Astrocyte of the cerebellum (primary cell): ENCODE results near the gene TGIF1.
"Not testable (repeated sequence)": the region's sequence is repeated elsewhere in the genome, so short reads cannot be mapped to it uniquely, and the experiment has no call there.

ENCODE experiments used
- DNase-seq: peaks from one replicate; pipeline ENCODE4 v3.0.0-alpha.2; 2011; ENCODE audit warnings: low read depth
- H3K4me3 ChIP-seq: 2 replicates; pipeline ENCODE4 v1.5.1; 2011; ENCODE audit warnings: mild to moderate bottlenecking, low read depth, low read length, moderate library complexity
- CTCF ChIP-seq: IDR thresholded peaks from 2 replicates; pipeline ENCODE4 v1.5.1; 2012; ENCODE audit warnings: low read length, low read depth, moderate library complexity, mild to moderate bottlenecking; ENCODE audit errors: missing control alignments
- in situ Hi-C: cut with HindIII; loops from 2 replicates; pipeline ENCODE4 v1.10.0; 2017; ENCODE audit warnings: low sequenced_read_pairs

The TGIF1 gene

DNA sequence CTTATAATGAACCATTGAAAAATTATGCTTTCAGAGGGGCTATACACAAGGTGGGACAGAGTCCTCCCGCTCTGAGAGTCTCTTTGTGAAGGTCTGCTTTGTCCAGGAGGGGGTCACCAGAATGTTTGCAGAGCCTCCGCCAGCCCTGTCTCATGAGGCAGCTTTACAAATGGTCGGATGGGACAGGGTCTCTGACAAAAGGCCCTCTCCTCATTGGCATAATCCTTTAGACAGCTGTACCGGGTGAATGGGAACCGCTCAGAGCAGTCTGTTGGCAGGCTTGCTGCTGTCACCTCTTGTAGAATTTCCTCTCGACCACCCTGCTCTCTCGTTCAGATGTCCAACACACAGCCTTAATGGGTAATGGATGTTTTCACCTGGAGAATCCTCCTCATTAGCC lies 40.2 kb upstream of the TGIF1 start:
- TF ChIP-seq CTCF, result no peak
- in situ Hi-C loops, result no loop called here
- DNase-seq, result no peak
- no peak overlapping the region for H3K4me3 ChIP-seq

DNA sequence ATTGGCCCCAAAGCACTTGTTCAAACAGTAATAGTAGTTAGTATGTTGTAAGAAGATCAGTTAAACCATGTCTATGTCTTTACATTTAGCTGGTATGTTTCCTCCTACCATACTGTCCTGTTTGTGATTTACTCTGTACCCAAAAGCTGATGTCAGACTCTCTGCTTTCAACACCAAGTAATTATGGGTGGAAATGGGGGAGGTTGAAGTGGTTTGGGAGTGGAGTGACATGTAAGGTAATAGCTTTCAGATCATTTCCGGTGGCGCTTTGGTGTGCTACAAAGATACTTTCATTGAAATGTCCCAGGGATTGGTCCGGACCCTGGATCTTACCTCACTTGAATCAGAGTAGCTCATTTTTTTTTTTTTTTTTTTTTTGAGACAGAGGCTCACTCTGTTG lies 39.7 kb upstream of the TGIF1 start:
- in situ Hi-C loops, result no loop called here
- TF ChIP-seq CTCF, result no peak
- H3K4me3 ChIP-seq, result no peak overlapping the region
- no peak for DNase-seq

- DNase-seq, H3K4me3 ChIP-seq, in situ Hi-C loops: not testable (repeated sequence)
These were observed 39.1 kb upstream of the TGIF1 start for GRCh38 chr18:3410876-3411275.

GRCh38 chr18:3411327-3411726 lies 38.6 kb upstream of the TGIF1 start:
- no peak for TF ChIP-seq CTCF
- no peak overlapping the region for H3K4me3 ChIP-seq
- in situ Hi-C loops, result no loop called here
- DNase-seq, result no peak

- in situ Hi-C loops, result no loop called here
These were observed 38.1 kb upstream of the TGIF1 start for GRCh38 chr18:3411854-3412268.

GRCh38 chr18:3412528-3412927 lies 37.4 kb upstream of the TGIF1 start:
- DNase-seq, in situ Hi-C loops, H3K4me3 ChIP-seq: not testable (repeated sequence)

More at GRCh38 chr18:3411854-3412268, 38.1 kb upstream of the TGIF1 start:
- DNase-seq, result no peak
- no peak overlapping the region for H3K4me3 ChIP-seq
- TF ChIP-seq CTCF, result no peak

- no peak for DNase-seq
- no peak overlapping the region for H3K4me3 ChIP-seq
- in situ Hi-C loops, result no loop called here
- TF ChIP-seq CTCF, result no peak
These were observed 34.9 kb upstream of the TGIF1 start for GRCh38 chr18:3415110-3415509.

DNA sequence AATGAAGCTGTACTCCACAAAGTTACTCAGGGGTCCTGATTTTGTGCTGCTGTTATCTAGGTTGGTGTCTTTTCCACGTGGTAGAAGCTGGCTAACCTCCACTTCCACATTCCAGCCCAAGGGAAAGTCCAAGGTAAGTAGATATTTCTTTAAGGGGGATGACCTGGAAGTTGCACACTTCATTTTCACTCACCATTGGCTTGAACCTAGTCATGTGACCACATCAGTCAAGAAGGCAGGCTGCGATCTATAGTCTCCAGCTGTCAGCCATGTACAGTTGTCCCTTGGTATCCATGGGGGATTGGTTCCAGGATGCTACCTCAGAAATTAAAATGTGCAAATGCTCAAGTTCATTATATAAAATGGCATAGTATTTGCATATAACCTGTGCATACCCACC lies 31.9 kb upstream of the TGIF1 start:
- TF ChIP-seq CTCF, result no peak
- no peak for DNase-seq
- in situ Hi-C loops, result no loop called here
- H3K4me3 ChIP-seq, result no peak overlapping the region
